Panc1 (cell line): ENCODE results near the gene AHRR. TPM values are rescaled to one million over a fixed set of nuclear protein-coding genes. Genes with fewer than 3 reads are reported as not detected.

ENCODE experiments used
- ATAC-seq: fragments of 200-7000 bp; cut with Tn5 transposase; 2 replicates; pipeline ENCODE4 v1.9.1; 2020; ENCODE audit warnings: mild to moderate bottlenecking, moderate library complexity
- BruUV-seq: library from RNA; stranded (reverse); fragments of 400-500 nt; replicated peaks from 2 replicates; lab custom pipeline; 2021; lab: Mats Ljungman, UMichigan
- CTCF ChIA-PET: fragments of 300-600 bp; sonication (Branson Sonifier 250); formaldehyde crosslinking; loops from one replicate; lab custom pipeline; 2022; ENCODE audit warnings: antibody characterized with exemption; lab: Charles Lee
- POLR2A ChIA-PET: fragments of 300-600 bp; sonication (Branson Sonifier 250); formaldehyde crosslinking; loops from one replicate; lab custom pipeline; 2022; ENCODE audit warnings: antibody characterized with exemption; lab: Charles Lee
- DNase-seq: peaks from one replicate; pipeline ENCODE4 v3.0.0-alpha.2; 2010; ENCODE audit warnings: low read depth, low spot score
- H3K27ac ChIP-seq: 2 replicates; pipeline ENCODE4 v1.5.1; 2011; ENCODE audit warnings: mild to moderate bottlenecking, low read length, inconsistent platforms
- H3K27me3 ChIP-seq: fragments of 200-500 bp; sonication (Bioruptor generic); 2 replicates; pipeline ENCODE4 v1.6.0; 2014; ENCODE audit warnings: low read length, inconsistent platforms; ENCODE audit not compliant: control insufficient read depth, insufficient read depth
- H3K36me3 ChIP-seq: fragments of 200-500 bp; sonication (Bioruptor generic); 2 replicates; pipeline ENCODE4 v1.5.1; 2014; ENCODE audit warnings: inconsistent platforms, mild to moderate bottlenecking, low read length, moderate library complexity; ENCODE audit not compliant: control insufficient read depth, insufficient read depth
- H3K4me1 ChIP-seq: 2 replicates; pipeline ENCODE4 v1.5.1; 2011; ENCODE audit warnings: inconsistent platforms, mild to moderate bottlenecking, low read length, moderate library complexity; ENCODE audit not compliant: control insufficient read depth, insufficient read depth
- H3K4me3 ChIP-seq, 2 experiments: 2 replicates each; pipeline ENCODE4 v1.5.1; 2011 to 2012; ENCODE audit warnings: low read depth in 2 of 2, low read length in 2 of 2, mild to moderate bottlenecking in 2 of 2, inconsistent platforms in 1 of 2, moderate library complexity in 1 of 2
- H3K9me3 ChIP-seq: fragments of 200-500 bp; sonication (Bioruptor generic); 2 replicates; pipeline ENCODE4 v1.5.1; 2014; ENCODE audit warnings: low read depth, mild to moderate bottlenecking, inconsistent platforms, low read length, moderate library complexity; ENCODE audit not compliant: control insufficient read depth, insufficient read depth
- CTCF ChIP-seq: fragments of 450-650 bp; IDR thresholded peaks from 2 replicates; pipeline ENCODE4 v1.5.1; 2017; ENCODE audit warnings: mild to moderate bottlenecking
- POLR2AphosphoS5 ChIP-seq: IDR thresholded peaks from 2 replicates; pipeline ENCODE4 v1.6.1; 2012; ENCODE audit warnings: mild to moderate bottlenecking, low read depth, low read length, moderate library complexity
- SIN3A ChIP-seq: IDR thresholded peaks from 2 replicates; pipeline ENCODE4 v1.6.1; 2012; ENCODE audit warnings: low read depth, mild to moderate bottlenecking, low read length, moderate library complexity, borderline replicate concordance; ENCODE audit not compliant: insufficient read depth
- TCF7L2 ChIP-seq: IDR thresholded peaks from 2 replicates; pipeline ENCODE4 v1.6.1; 2011; ENCODE audit warnings: mild to moderate bottlenecking, low read depth, low read length, inconsistent platforms
- in situ Hi-C: cut with HindIII; loops from 2 replicates; pipeline ENCODE4 v1.10.0; 2016; ENCODE audit warnings: low sequenced_read_pairs, low pct_unique_long_range_greater_than_20kb
- intact Hi-C: fragments of 100-400 bp; cut with micrococcal nuclease; formaldehyde crosslinking; loops from one replicate; pipeline ENCODE4 v1.10.0; 2022; ENCODE audit not compliant: unreplicated experiment
- total RNA-seq: library from RNA; stranded (reverse); gene quantifications from one replicate; pipeline ENCODE4 v1.2.1, GENCODE V29; 2021; ENCODE audit not compliant: unreplicated experiment
- TF ChIP-seq, protein P1 (sequence below), 2 experiments: IDR thresholded peaks; 2 replicates each; pipeline ENCODE4 v1.6.1; 2011 to 2012; ENCODE audit warnings: low read depth in 2 of 2, control low read depth in 1 of 2, low read length in 1 of 2, mild to moderate bottlenecking in 1 of 2, moderate library complexity in 1 of 2; ENCODE audit not compliant: insufficient read depth in 1 of 2

Gene AHRR
- total RNA-seq, 1 experiment from 2014 or later, result 23.6 TPM

- Histone ChIP-seq H3K27ac (no peak overlapping the region), H3K4me1 (no peaks in the 10 kb centered on the region), H3K9me3 (no peaks in the 10 kb centered on the region), H3K27me3 (no peaks in the 10 kb centered on the region), H3K4me3 (no peak overlapping the region), H3K36me3 (no peaks in the 10 kb centered on the region)
- ChIA-PET CTCF (no interaction called here), POLR2A (no interaction called here)
- TF ChIP-seq TCF7L2 (no peak), SIN3A (no peak), POLR2AphosphoS5 (no peak), CTCF (no peak)
- TF ChIP-seq, protein P1, sequence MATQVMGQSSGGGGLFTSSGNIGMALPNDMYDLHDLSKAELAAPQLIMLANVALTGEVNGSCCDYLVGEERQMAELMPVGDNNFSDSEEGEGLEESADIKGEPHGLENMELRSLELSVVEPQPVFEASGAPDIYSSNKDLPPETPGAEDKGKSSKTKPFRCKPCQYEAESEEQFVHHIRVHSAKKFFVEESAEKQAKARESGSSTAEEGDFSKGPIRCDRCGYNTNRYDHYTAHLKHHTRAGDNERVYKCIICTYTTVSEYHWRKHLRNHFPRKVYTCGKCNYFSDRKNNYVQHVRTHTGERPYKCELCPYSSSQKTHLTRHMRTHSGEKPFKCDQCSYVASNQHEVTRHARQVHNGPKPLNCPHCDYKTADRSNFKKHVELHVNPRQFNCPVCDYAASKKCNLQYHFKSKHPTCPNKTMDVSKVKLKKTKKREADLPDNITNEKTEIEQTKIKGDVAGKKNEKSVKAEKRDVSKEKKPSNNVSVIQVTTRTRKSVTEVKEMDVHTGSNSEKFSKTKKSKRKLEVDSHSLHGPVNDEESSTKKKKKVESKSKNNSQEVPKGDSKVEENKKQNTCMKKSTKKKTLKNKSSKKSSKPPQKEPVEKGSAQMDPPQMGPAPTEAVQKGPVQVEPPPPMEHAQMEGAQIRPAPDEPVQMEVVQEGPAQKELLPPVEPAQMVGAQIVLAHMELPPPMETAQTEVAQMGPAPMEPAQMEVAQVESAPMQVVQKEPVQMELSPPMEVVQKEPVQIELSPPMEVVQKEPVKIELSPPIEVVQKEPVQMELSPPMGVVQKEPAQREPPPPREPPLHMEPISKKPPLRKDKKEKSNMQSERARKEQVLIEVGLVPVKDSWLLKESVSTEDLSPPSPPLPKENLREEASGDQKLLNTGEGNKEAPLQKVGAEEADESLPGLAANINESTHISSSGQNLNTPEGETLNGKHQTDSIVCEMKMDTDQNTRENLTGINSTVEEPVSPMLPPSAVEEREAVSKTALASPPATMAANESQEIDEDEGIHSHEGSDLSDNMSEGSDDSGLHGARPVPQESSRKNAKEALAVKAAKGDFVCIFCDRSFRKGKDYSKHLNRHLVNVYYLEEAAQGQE (IDR thresholded peaks at IDR 0.05; ENCODE audit: insufficient read depth in 1 of 2, low read depth in 2 of 2, low read length in 1 of 2), result no peak
- ATAC-seq (no peak), DNase-seq (no peak)
- intact Hi-C loops, result no loop called here
- no TSS peak for BruUV-seq
- in situ Hi-C loops, result no loop called here
Observed at GRCh38 chr5:483011-483410, 161.5 kb downstream of the AHRR start.

DNA sequence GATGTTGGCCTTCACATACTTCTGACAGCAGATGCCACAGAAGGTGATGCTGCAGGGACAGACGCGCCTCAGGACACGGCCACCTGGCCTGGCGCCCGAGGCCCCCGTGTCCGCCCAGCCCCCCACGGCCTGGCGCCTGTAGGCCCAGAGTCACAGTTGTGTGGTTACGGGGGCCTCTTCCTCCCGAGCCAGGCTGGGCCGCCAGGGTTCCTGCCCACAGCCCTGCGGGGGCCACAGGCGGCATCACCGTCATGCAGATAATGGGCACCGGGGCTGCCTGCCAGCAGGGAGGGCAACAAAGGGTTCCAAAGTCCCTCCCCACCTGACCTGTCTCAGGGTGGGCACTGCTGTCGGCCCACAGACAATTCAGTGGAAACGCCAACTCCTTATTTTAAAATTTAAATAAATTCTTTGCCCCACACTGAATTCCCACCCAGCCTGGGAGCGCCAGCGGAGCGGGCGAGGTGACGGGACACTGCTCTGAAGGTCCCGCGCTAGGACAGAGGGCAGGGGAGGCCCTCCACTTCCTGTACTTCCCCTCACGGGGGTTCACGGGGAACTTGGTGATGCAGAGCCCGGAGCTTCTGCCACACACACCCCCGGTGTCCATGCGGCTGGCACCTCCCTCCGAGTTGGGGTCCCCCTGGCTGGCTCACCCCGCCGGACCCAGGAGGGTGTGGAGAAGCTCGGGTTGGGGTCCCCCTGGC lies 162.1 kb downstream of the AHRR start:
- no peak overlapping the region for H3K4me3 ChIP-seq
- ATAC-seq (no peak), DNase-seq (no peak)
- no peaks in the 10 kb centered on the region for H3K36me3 ChIP-seq
- CTCF ChIA-PET, result no interaction called here
- H3K27me3 ChIP-seq, result no peaks in the 10 kb centered on the region
- intact Hi-C loops, result no loop called here
- H3K4me1 ChIP-seq, result no peaks in the 10 kb centered on the region
- POLR2A ChIA-PET, result no interaction called here
- H3K9me3 ChIP-seq, result no peaks in the 10 kb centered on the region
- in situ Hi-C loops, result no loop called here
- no TSS peak for BruUV-seq
- no peak overlapping the region for H3K27ac ChIP-seq
- TF ChIP-seq TCF7L2 (no peak), SIN3A (no peak), POLR2AphosphoS5 (no peak), CTCF (no peak)
- TF ChIP-seq, protein P1 (IDR thresholded peaks at IDR 0.05; ENCODE audit: insufficient read depth in 1 of 2, low read depth in 2 of 2, low read length in 1 of 2), result no peak
